Ishikawa (cell line): Measurements from ENCODE around the gene SELPLG.

Experiments
- CEBPB ChIP-seq: IDR thresholded peaks from 2 replicates; pipeline ENCODE4 v1.6.1; 2012
- CREB1 ChIP-seq: IDR thresholded peaks from 2 replicates; pipeline ENCODE4 v1.6.1; 2012; ENCODE audit warnings: low read depth
- EGR1 ChIP-seq: IDR thresholded peaks from 2 replicates; pipeline ENCODE4 v1.6.1; 2012
- EP300 ChIP-seq: IDR thresholded peaks from 2 replicates; pipeline ENCODE4 v1.6.1; 2012; ENCODE audit warnings: borderline replicate concordance
- FOXM1 ChIP-seq: IDR thresholded peaks from 2 replicates; pipeline ENCODE4 v1.6.1; 2012; ENCODE audit warnings: low read depth, borderline replicate concordance
- MAX ChIP-seq: IDR thresholded peaks from 2 replicates; pipeline ENCODE4 v1.6.1; 2012
- NFIC ChIP-seq: IDR thresholded peaks from 2 replicates; pipeline ENCODE4 v1.6.1; 2012
- RAD21 ChIP-seq: IDR thresholded peaks from 2 replicates; pipeline ENCODE4 v1.6.1; 2012; ENCODE audit warnings: low read depth
- REST ChIP-seq: IDR thresholded peaks from 2 replicates; pipeline ENCODE4 v1.6.1; 2012; ENCODE audit warnings: low read depth, mild to moderate bottlenecking
- TAF1 ChIP-seq: IDR thresholded peaks from 2 replicates; pipeline ENCODE4 v1.6.1; 2012; ENCODE audit warnings: low read depth, mild to moderate bottlenecking
- TCF12 ChIP-seq: IDR thresholded peaks from 2 replicates; pipeline ENCODE4 v1.6.1; 2012; ENCODE audit warnings: low read depth
- TEAD4 ChIP-seq: IDR thresholded peaks from 2 replicates; pipeline ENCODE4 v1.6.1; 2012
- USF1 ChIP-seq: IDR thresholded peaks from 2 replicates; pipeline ENCODE4 v1.6.1; 2012
- YY1 ChIP-seq: IDR thresholded peaks from 2 replicates; pipeline ENCODE4 v1.6.1; 2012; ENCODE audit warnings: low read depth
- ZBTB7A ChIP-seq: IDR thresholded peaks from 2 replicates; pipeline ENCODE4 v1.6.1; 2012; ENCODE audit warnings: low read depth

The SELPLG gene

GRCh38 chr12:108643941-108644810, 10.5 kb upstream of the SELPLG start:
- TF ChIP-seq FOXM1 (no peak), NFIC (no peak), MAX (peak; percentile 6; the same call in 1 of the 2 replicates), USF1 (no peak), TEAD4 (no peak), ZBTB7A (no peak), CREB1 (no peak), REST (peak; percentile 56; the same call in 1 of the 2 replicates), YY1 (no peak), EGR1 (no peak)

GRCh38 chr12:108642899-108643654, 9.4 kb upstream of the SELPLG start:
- no peak for TF ChIP-seq REST
- TF ChIP-seq TEAD4 = no peak
- TF ChIP-seq YY1 = no peak
- no peak for TF ChIP-seq TAF1
- TF ChIP-seq NFIC = no peak
- no peak for TF ChIP-seq ZBTB7A

GRCh38 chr12:108642269-108642870, 8.7 kb upstream of the SELPLG start:
- TF ChIP-seq TCF12 = no peak
- TF ChIP-seq TAF1 = no peak
- no peak for TF ChIP-seq REST
- no peak for TF ChIP-seq TEAD4
- TF ChIP-seq EP300 = no peak
- no peak for TF ChIP-seq EGR1

GRCh38 chr12:108641446-108642268, 8.0 kb upstream of the SELPLG start:
- no peak for TF ChIP-seq USF1
- no peak for TF ChIP-seq EP300
- TF ChIP-seq YY1 = no peak
- no peak for TF ChIP-seq CEBPB
- TF ChIP-seq TEAD4 = no peak
- TF ChIP-seq TCF12 = no peak
- no peak for TF ChIP-seq TAF1
- TF ChIP-seq RAD21 = no peak
- TF ChIP-seq EGR1 = no peak
- no peak for TF ChIP-seq REST
- TF ChIP-seq CREB1 = no peak
- no peak for TF ChIP-seq MAX
- no peak for TF ChIP-seq ZBTB7A
- no peak for TF ChIP-seq FOXM1
